GM12872 (cell line): ENCODE results near the gene TMEM109.

Experiments
- CTCF ChIP-seq: IDR thresholded peaks from 3 replicates; pipeline ENCODE4 v1.5.1; 2011; ENCODE audit warnings: low read depth, mild to moderate bottlenecking, low read length, moderate library complexity; ENCODE audit not compliant: insufficient read depth

TMEM109 gene

GRCh38 chr11:60870276-60870675 lies 43.7 kb upstream of the TMEM109 start:
- no peak for TF ChIP-seq CTCF

- TF ChIP-seq CTCF = no peak
These were observed 43.1 kb upstream of the TMEM109 start for GRCh38 chr11:60870733-60871377.

- no peak for TF ChIP-seq CTCF
These were observed 42.4 kb upstream of the TMEM109 start for GRCh38 chr11:60871378-60872061.

- no peak for TF ChIP-seq CTCF
These were observed 41.6 kb upstream of the TMEM109 start for GRCh38 chr11:60872124-60872960.

- no peak for TF ChIP-seq CTCF
These were observed 40.9 kb upstream of the TMEM109 start for GRCh38 chr11:60872961-60873524.

- no peak for TF ChIP-seq CTCF
These were observed 40.4 kb upstream of the TMEM109 start for GRCh38 chr11:60873533-60873932.
